GM19468 (cell line): Measurements from ENCODE around the gene ELANE.
"Not testable (repeated sequence)": the region's sequence is repeated elsewhere in the genome, so short reads cannot be mapped to it uniquely, and the experiment has no call there.

Experiments
- ATAC-seq: cut with Tn5 transposase; IDR thresholded peaks from one replicate; pipeline ENCODE4 v1.9.1; 2021; ENCODE audit warnings: mild to moderate bottlenecking, moderate library complexity, moderate number of reproducible peaks; ENCODE audit not compliant: unreplicated experiment; ENCODE audit errors: extremely low read depth

ELANE gene

GRCh38 chr19:835210-835810 is 16.8 kb upstream of the ELANE start:
- ATAC-seq: no peak

DNA sequence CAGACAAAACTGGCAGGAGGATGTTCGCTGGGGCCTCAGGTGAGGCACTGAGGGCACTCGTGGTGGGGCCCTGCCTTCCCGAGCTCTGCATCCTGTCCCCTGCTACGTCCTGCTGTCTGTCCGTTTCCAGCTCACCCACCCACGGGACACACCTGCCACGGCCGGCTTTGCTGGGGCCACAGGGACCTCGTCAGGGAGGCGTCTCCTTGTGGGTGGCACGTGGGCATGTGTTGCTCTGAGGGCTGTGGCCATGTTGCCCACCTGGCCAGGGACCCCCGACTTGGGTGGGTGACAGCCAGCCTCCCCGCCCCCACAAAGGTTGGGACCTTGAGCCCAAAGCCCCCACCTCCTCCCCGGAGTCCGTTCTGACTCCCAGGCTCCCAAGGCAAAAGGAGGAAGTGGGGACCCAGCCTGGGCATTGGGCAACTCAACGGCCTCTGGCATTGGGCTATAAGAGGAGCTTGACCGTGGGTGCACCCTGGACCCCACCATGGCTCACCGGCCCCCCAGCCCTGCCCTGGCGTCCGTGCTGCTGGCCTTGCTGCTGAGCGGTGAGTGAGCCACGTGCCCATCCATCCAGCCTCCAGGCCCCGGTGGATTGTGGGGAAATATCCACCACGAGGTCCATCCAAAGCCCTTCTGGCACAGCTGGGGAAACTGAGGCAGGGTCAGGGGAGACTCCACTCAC is 11.4 kb upstream of the ELANE start, which contains the start of gene PRTN3:
PRTN3 (plus strand) TSS at position 481 of the 688 bp plus-strand sequence; CDS start at position 491, 10 bp downstream.
- no peak for ATAC-seq

DNA sequence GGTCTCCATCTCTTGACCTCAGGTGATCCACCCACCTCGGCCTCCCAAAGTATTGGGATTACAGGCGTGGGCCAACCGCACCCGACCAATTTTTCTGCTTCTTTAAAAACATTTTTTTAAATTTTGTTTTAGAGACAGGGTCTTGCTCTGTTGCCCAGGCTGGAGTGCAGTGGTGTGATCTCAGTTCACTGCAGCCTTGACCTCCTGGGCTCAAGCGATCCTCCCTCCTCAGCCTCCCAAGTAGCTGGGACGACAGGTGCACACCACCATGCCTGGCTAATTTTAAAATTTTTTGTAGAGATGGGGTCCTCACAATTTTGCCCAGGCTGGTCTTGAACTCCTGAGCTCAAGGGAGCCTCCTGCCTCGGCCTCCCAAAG is 9.3 kb upstream of the ELANE start:
- ATAC-seq: not testable (repeated sequence)

- ATAC-seq: no peak
Measured at GRCh38 chr19:843180-843835, 8.8 kb upstream of the ELANE start.

GRCh38 chr19:843836-844545 is 8.1 kb upstream of the ELANE start:
- no peak for ATAC-seq

DNA sequence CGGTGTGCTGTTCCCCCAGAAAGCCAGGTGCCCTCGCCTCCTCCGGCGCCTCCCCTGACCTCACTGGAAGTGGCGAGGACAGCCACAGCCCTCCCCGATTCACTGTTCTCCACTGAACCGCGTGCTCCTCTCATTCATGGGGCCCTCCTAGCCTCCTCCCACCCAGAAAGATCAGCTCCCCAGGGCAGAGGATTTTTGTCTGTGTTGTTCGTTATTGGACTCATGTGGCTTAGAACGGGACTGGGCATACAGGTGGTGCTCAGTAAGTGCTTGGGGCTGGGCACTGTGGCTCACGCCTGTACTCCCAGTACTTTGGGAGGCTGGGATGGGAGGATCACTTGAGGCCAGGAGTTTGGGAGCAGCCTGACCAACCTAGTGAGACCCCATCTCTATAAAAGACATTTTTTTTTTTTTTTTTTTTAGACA is 7.5 kb upstream of the ELANE start:
- ATAC-seq: no peak

- ATAC-seq: no peak
Measured at GRCh38 chr19:845707-846521, 6.2 kb upstream of the ELANE start.

DNA sequence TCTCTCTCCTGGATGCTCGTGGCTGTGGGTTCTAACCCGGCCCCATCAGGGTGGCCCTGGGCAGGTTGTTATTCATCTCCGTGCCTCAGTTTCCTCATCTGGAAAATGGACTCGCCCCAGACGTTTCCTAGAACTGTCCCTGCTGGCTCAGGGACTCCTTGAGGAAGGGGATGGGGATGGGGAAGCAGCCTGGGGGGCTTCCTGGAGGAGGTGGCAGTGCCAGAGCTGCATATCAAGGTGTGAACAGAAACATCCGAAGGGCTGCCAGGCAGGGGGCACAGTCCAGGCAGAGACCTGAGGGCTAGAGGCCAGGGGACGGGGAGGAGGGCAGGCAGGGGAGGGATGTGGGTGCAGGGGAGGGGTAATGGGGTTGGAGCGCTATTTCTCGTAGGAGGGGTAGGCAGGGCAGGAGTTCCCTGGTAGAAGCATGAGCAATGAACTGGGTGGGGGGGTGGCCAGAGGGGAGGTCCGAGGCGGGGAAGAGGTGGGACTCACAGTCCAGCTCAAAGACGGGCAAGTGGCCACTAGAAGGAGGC is 3.6 kb upstream of the ELANE start:
- no peak for ATAC-seq

DNA sequence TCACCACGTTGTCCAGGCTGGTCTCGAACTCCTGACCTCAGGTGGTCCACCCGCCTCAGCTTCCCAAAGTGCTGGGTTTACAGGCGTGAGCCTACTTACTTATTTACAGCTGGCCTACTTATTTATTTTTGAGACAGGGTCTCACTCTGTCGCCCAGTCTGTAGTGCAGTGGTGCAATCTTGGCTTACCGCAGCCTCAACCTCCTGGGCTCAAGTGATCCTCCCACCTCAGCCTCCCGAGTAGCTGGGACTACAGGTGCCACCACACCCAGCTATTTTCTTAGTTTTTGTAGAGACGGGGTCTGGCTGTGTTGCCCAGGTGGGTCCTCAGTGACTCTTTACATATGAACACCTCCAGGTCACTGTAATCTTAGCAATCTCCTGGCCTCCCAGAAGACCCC is 2.9 kb upstream of the ELANE start:
- not testable (repeated sequence) for ATAC-seq

DNA sequence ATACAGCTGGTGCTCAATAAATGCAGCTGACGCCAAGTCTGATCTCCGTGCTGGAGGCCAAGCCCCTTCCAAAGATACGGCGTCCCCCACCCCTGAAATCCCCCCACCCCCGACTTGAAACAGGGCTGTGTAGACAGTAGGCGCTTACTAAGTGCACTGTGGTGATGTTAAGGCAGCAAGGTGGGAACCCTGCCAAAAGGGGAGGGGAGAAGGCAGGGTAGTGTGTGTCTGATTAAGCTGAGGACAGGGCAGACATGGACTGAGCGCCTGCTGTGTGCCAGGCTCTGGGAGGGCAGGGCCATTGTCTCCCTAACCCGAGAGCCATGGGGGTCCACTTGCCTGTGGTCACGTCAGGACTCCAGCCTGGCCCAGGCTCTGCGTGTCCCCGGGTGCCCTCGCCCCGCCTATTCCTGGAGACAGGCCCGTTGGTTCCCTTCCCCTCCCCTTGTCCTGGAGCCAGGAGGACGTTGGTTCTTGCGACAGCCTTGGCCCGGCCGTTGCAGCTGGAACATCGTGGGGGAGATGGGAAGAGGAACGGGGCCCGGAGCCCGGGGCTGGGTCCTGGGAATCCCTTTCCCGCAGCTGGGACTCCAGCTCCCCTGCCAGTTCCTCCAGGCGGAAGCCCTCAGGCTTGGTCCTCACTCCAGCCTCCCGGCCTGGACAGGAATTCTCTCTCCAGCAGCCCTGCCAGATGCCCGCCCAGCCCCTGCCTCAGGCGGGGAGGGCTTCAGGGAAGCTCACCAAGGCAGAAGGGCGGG is 1.7 kb upstream of the ELANE start:
- ATAC-seq: no peak

DNA sequence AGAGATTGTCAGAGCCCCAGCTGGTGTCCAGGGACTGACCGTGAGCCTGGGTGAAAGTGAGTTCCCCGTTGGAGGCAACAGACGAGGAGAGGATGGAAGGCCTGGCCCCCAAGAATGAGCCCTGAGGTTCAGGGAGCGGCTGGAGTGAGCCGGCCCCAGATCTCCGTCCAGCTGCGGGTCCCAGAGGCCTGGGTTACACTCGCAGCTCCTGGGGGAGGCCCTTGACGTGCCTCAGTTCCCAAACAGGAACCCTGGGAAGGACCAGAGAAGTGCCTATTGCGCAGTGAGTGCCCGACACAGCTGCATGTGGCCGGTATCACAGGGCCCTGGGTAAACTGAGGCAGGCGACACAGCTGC is 1.1 kb upstream of the ELANE start:
- no peak for ATAC-seq

DNA sequence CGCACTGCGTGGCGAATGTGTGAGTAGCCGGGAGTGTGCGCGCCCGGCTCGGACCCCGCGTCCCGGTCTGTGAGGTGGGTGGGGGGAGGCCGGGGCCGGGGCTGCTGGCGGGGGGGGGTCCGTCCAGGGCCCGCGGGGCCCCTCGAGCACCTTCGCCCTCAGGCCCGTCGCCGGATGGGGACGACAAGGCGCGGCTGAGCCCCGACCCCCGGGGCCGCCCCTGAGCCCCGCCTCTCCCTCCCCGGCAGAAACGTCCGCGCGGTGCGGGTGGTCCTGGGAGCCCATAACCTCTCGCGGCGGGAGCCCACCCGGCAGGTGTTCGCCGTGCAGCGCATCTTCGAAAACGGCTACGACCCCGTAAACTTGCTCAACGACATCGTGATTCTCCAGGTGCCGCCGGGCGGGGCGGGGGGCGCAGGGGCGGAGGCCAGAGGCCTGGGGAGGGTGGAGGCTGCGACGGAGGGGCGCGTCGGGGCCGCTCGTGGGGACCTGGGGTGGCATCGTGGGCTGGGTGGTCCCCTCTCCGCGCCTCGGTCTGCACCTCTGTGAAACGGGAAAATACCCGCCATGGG is 997 bp downstream of the ELANE start:
- no peak for ATAC-seq

DNA sequence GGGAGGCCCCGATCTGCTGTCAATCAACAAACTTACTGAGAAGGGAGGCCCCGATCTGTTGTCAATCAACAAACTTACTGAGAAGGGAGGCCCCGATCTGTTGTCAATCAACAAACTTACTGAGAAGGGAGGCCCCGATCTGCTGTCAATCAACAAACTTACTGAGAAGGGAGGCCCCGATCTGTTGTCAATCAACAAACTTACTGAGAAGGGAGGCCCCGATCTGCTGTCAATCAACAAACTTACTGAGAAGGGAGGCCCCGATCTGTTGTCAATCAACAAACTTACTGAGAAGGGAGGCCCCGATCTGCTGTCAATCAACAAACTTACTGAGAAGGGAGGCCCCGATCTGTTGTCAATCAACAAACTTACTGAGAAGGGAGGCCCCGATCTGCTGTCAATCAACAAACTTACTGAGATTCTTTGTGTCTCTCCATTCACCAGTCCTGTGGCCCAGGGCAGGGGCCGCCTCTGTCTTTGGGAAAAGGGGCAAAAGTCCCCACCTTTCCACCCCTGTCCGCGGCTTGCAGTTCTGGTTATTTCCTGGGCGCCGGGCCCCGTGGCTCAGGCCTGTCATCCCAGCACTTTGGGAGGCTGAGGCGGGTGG is 1.6 kb downstream of the ELANE start:
- not testable (repeated sequence) for ATAC-seq

DNA sequence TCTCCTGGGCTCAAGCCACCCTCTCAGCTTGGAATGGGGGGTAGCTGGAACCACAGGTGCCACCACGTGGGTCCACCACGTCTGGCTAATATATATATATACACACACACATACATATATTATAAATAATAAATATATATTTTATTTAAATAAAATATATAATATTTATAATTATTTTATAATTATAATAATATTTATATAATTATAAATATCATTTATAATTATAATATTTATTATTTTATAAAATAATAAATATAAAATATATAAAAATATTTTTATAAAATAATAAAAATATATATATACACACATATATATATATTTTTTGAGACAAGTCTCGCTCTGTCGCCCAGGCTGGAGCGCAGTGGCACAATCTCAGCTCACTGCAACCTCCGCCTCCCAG is 2.4 kb downstream of the ELANE start:
- ATAC-seq: no peak

- ATAC-seq: no peak
Measured at GRCh38 chr19:855142-855541, 3.0 kb downstream of the ELANE start.

- ATAC-seq: no peak
Measured at GRCh38 chr19:855566-856120, 3.5 kb downstream of the ELANE start.

- no peak for ATAC-seq
Measured at GRCh38 chr19:858284-858683, 6.2 kb downstream of the ELANE start.
